Activated B cell treated with CpG ODN at 0.5 μM for 24 hours (primary cell): ENCODE measurements around the gene TOR1B. TPM values are rescaled to one million over a fixed set of nuclear protein-coding genes. Genes with fewer than 3 reads are reported as not detected.

Experiments
- ATAC-seq: fragments of 200-7000 bp; cut with Tn5 transposase; one replicate; pipeline ENCODE4 v1.10.0; 2021; ENCODE audit warnings: low read depth, mild to moderate bottlenecking, moderate library complexity
- CTCF ChIA-PET: fragments of 350-600 bp; sonication (Branson Sonifier 250); formaldehyde crosslinking; loops from one replicate; lab custom pipeline; 2021; ENCODE audit warnings: antibody characterized with exemption; lab: Charles Lee
- POLR2A ChIA-PET: fragments of 350-600 bp; sonication (Branson Sonifier 250); formaldehyde crosslinking; loops from one replicate; lab custom pipeline; 2021; ENCODE audit warnings: antibody characterized with exemption; lab: Charles Lee
- DNase-seq: peaks from one replicate; pipeline ENCODE4 v3.0.0; 2022
- H3K27ac Mint-ChIP-seq: one replicate; pipeline ENCODE4 v1.8.0; 2020; ENCODE audit warnings: mixed read lengths
- H3K27me3 Mint-ChIP-seq: one replicate; pipeline ENCODE4 v1.8.0; 2021; ENCODE audit warnings: mixed read lengths
- H3K36me3 Mint-ChIP-seq: one replicate; pipeline ENCODE4 v1.8.0; 2021; ENCODE audit warnings: low read depth, mixed read lengths
- H3K4me1 Mint-ChIP-seq: one replicate; pipeline ENCODE4 v1.8.0; 2021; ENCODE audit warnings: mixed read lengths
- H3K4me3 Mint-ChIP-seq: one replicate; pipeline ENCODE4 v1.8.0; 2020; ENCODE audit warnings: mild to moderate bottlenecking, mixed read lengths
- H3K9me3 Mint-ChIP-seq: one replicate; pipeline ENCODE4 v1.8.0; 2020; ENCODE audit warnings: mixed read lengths
- intact Hi-C: fragments of 100-400 bp; cut with micrococcal nuclease; formaldehyde crosslinking; loops from one replicate; pipeline ENCODE4 v1.15.1; 2024
- total RNA-seq: library from RNA; stranded (reverse); gene quantifications from 2 replicates; pipeline ENCODE4 v1.2.3, GENCODE V29; 2022
- TF ChIP-seq, protein P1 (sequence below): fragments of 200-600 bp; IDR thresholded peaks from one replicate; pipeline ENCODE4 v1.8.0; 2022; ENCODE audit warnings: antibody characterized with exemption, mild to moderate bottlenecking

The TOR1B gene
- total RNA-seq, 1 donor from 2014 or later = 15.3 TPM

DNA sequence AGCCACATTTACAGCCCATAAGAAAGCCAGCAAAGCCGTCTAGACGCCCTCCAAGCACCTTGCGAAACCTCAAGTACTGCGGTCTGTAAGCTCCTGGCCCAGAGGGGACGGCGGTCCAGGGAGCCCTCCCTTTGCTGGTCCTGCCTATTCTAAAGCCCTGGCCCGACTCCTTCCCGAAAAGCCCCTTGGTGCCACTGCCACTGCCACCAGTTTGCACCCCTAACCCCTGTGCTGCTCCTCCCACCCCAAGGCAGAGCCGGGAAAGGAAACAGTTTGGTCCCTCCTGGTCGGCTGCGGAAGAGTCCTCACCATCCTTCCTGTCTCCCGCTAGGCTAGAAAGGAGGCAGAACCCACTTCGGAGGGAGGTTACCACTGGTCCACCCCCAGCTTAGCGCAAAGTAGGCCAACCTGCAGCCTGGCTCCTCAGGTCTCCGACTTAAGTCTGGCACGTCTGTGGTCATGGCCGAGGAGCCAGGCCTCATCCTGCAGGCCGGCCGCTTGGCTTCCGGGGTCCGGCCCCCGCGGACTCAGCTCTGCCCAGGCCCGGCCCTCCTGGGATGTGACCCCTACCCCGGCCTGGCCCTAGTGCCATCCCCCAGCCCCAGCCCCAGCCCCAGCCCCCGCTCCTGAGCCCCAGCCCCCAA, 20.0 kb downstream of the TOR1B start:
- Mint-ChIP-seq H3K27me3 (no peaks in the 10 kb centered on the region), H3K27ac (no peak overlapping the region), H3K36me3 (peaks cover 39% of the 10 kb centered on the region), H3K9me3 (no peaks in the 10 kb centered on the region), H3K4me1 (peaks cover 13% of the 10 kb centered on the region), H3K4me3 (peak overlapping the region; percentile 85)
- ChIA-PET CTCF (no interaction called here), POLR2A (interaction anchor here (1.6 to 2.2 kb wide), 2 partner anchors 12 to 20 kb away, joined by 5 to 17 read pairs; partner anchors contain the start of genes C9orf78, TOR1B and USP20)
- DNase-seq (no peak), ATAC-seq (no peak)
- TF ChIP-seq, protein P1, sequence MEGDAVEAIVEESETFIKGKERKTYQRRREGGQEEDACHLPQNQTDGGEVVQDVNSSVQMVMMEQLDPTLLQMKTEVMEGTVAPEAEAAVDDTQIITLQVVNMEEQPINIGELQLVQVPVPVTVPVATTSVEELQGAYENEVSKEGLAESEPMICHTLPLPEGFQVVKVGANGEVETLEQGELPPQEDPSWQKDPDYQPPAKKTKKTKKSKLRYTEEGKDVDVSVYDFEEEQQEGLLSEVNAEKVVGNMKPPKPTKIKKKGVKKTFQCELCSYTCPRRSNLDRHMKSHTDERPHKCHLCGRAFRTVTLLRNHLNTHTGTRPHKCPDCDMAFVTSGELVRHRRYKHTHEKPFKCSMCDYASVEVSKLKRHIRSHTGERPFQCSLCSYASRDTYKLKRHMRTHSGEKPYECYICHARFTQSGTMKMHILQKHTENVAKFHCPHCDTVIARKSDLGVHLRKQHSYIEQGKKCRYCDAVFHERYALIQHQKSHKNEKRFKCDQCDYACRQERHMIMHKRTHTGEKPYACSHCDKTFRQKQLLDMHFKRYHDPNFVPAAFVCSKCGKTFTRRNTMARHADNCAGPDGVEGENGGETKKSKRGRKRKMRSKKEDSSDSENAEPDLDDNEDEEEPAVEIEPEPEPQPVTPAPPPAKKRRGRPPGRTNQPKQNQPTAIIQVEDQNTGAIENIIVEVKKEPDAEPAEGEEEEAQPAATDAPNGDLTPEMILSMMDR = no peak
- intact Hi-C loops = loop anchor here (5.0 kb wide), 1 partner anchor 229 kb away; the partner anchor contains the start of gene GPR107

DNA sequence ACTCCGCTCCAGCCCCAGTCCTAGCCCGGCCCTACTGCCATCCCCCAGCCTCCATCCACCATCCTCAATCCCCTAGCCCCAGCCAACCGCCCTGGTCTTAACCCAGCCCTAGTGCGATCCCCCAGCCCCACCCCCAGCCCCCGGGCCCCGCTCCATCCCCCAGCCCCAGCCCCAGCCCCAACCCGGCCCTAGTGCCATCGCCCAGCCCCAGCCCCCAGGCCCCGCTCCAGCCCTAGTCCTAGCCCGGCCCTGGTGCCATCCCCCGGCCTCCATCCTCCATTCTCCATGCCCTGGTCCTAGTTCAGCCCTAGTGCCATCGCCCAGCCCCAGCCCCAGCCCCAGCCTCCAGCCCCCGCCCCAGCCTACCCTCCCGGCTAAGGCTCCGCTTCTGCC, 20.6 kb downstream of the TOR1B start:
- H3K27ac Mint-ChIP-seq = peak overlapping the region; percentile 76
- peak; percentile 3 for ATAC-seq
- POLR2A ChIA-PET = interaction anchor here (0.5 to 2.2 kb wide), 5 partner anchors 11 to 682 kb away, joined by 3 to 17 read pairs (median 3); partner anchors contain the start of genes C9orf78, FNBP1 and USP20
- peaks cover 39% of the 10 kb centered on the region for H3K36me3 Mint-ChIP-seq
- H3K9me3 Mint-ChIP-seq = no peaks in the 10 kb centered on the region
- TF ChIP-seq, protein P1 = no peak
- peak overlapping the region; percentile 85 for H3K4me3 Mint-ChIP-seq
- intact Hi-C loops = loop anchor here (5.0 kb wide), 1 partner anchor 229 kb away; the partner anchor contains the start of gene GPR107
- no peaks in the 10 kb centered on the region for H3K27me3 Mint-ChIP-seq
- CTCF ChIA-PET = no interaction called here
- H3K4me1 Mint-ChIP-seq = peaks cover 13% of the 10 kb centered on the region
- DNase-seq = no peak

GRCh38 chr9:129823935-129824601, 21.1 kb downstream of the TOR1B start, which contains the start of gene TOR1A:
Gene TOR1A (minus strand): TSS chr9:129824136. CDS start chr9:129824085, 51 bp downstream.
- peaks cover 13% of the 10 kb centered on the region for H3K4me1 Mint-ChIP-seq
- H3K27ac Mint-ChIP-seq = peak within 1 kb of the TSS; percentile 76
- ChIA-PET POLR2A (interaction anchor here (0.5 to 2.2 kb wide), 7 partner anchors 11 to 683 kb away, joined by 3 to 17 read pairs (median 3); partner anchors contain the start of genes C9orf78, FNBP1, TOR1B and USP20), CTCF (interaction anchor here (0.9 kb wide), 1 partner anchor 11 kb away, joined by 3 read pairs; the partner anchor contains the start of gene C9orf78)
- intact Hi-C loops = loop anchor here (1.0 to 5.0 kb wide), 5 partner anchors 11 to 228 kb away; partner anchors contain the start of genes ASB6, C9orf78, GPR107 and TOR1B
- ATAC-seq (peak; percentile 92), DNase-seq (peak; percentile 84)
- H3K9me3 Mint-ChIP-seq = no peaks in the 10 kb centered on the region
- peak within 1 kb of the TSS; percentile 85 for H3K4me3 Mint-ChIP-seq
- no peaks in the 10 kb centered on the region for H3K27me3 Mint-ChIP-seq
- TF ChIP-seq, protein P1 = no peak
- H3K36me3 Mint-ChIP-seq = peaks cover 39% of the 10 kb centered on the region

DNA sequence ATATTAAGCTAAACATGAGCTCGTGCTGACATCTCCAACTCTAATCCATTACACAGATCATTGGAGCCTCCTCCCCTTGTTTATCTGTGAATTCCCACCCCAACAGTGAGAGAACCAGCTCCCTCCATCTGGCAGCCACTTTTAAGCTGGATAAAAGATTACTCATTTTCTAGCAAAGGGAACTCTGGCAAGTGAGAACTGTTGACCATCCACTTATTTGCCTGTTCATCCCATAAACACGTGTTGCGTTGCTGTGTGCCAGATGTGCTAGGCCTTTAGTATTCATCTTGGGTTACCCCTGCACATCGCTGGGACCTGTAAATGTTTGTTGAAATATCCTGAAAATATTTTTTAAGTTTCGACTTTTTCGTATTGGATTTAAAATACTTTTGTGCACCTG, 23.4 kb downstream of the TOR1B start:
- intact Hi-C loops = no loop called here
- ChIA-PET CTCF (no interaction called here), POLR2A (interaction anchor here (0.7 to 1.0 kb wide), 2 partner anchors 8 to 59 kb away, joined by 3 to 4 read pairs; partner anchors contain the start of genes C9orf78 and USP20)
- Mint-ChIP-seq H3K36me3 (peaks cover 48% of the 10 kb centered on the region), H3K9me3 (no peaks in the 10 kb centered on the region), H3K27me3 (no peaks in the 10 kb centered on the region), H3K27ac (no peak overlapping the region), H3K4me1 (peaks cover 13% of the 10 kb centered on the region), H3K4me3 (no peak overlapping the region)
- TF ChIP-seq, protein P1 = no peak
- no peak for ATAC-seq
- DNase-seq = no peak
